ENCODE results near the gene MCC.

The MCC gene

DNA sequence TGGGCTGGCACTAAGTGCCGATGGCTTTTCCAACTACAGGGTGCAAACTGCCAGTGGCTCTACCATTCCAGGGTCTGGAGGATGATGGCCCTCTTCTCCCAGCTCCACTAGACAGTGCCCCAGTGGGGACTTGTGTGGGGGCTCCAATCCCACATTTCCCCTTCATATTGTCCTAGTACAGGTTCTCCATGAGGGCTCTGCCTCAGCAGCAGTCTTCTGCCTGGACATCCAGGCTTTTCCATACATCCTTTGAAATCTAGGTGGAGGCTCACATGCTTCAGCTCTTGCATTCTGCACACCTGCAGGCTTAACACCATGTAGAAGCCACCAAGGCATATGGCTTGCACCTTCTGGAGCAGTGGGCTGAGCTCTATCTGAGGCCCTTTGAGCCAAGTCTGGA, 123.8 kb downstream of the MCC start:
- no peak for DNase-seq (ENCODE audit: low read depth)

DNA sequence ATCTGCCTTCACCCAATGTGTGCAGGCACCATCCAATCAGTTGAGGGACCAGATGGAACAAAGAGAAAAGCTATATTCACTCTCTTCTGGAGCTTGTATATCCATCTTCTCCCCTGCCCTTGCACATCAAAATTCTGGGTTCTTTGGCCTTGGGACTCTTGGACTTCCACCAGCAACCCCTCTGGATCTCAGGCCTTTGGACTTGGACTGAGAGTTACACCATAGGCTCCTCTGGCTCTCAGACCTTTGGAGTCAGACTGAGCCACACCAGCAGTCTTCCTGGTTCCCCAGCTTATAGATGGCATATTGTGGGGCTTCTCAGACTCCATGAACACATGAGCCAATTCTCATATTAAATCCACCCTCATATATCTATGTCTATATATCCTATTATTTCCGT, 126.6 kb downstream of the MCC start:
- no peak for DNase-seq (ENCODE audit: low read depth)

DNA sequence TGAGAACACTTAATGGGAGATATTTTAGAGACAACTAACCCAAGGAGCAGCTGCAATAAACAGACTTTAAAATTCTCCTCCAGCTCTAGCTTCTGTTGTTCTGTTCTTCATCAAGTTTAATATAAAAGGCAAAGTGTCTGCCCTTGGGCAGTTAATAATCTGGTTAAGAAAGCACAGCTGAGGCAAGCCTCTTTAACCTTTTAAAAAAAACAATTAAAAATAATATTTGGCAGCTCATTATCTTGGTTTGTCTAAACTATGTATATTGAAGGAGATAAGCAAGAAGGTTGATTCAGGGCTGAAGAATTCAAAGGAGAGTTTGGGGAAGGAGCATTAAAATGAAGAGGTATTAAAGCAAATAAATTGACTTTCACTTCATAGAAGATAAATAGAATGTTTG, 128.8 kb downstream of the MCC start:
- DNase-seq (ENCODE audit: low read depth) = no peak

DNA sequence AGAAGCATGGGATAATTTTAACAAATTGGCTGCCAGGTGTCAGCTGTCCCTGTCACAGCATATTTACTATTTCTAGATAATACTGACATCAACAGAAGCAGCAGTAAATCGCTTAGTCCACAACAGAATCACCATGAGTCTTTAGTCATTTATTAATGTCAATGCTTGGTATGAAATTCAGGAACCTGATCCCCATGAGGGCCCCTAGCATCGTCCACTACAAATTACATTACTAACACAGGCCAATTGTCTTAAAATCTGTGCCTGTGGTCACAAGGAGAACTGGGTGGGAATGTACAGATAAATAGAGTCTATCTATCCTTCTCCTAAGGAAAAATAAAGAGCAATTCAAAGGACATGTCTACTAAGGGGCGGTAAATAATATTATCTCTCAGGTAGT, 129.6 kb downstream of the MCC start:
- no peak for DNase-seq (ENCODE audit: low read depth)

DNA sequence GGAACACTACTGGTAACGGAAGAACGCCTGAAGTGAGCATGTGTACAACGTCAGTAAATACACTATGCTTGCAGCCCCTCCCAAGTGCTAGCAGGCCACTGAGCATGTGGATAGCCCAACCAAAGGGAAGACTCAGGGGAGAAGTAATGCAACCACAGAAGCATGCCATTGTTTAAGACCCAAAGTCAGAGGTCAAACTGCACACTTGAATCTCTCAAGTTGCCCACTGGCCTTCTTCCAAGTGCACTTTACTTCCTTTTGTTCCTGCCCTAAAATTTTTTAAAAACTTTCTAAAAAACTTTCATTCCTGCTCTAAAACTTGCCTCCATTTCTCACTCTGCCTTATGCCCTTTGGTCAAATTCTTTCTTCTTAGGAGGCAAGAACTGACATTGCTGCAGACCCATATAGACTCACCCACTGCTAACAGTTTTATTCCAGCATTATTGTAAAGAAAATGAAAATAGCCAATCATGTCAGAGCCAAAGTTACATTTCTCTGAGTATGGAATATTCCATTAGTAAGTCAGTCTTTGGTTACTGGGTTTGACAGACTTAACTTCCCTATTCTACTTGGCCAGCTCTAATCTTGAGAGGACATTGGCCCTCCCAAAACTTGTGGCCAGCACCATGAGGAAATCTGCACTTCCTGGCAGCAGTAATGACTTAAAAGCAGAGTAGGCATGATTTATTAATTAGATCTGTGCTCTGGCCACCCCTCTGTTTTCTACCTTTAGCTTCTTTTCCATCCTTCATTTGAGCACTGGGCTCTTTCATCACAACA, 130.4 kb downstream of the MCC start:
- no peak for DNase-seq (ENCODE audit: low read depth)

DNA sequence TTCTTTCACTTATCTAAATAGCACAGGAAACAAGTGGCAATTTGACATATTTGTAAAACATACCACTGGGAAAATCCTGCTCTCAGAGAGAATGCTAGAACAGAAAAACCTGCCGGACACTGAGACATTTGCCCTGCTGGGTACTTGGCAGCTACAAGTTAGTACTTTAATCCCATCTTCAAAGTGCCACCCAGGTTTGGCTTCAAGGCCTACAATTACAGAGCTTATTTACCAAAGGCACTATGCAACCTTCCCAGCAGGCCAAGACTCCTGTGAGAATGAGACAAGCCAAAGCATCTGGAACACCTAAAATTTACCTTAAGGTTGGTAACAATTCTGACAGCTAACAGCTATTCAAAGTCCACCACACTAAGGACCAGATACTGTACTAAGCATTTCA, 131.8 kb downstream of the MCC start:
- no peak for DNase-seq (ENCODE audit: low read depth)

DNA sequence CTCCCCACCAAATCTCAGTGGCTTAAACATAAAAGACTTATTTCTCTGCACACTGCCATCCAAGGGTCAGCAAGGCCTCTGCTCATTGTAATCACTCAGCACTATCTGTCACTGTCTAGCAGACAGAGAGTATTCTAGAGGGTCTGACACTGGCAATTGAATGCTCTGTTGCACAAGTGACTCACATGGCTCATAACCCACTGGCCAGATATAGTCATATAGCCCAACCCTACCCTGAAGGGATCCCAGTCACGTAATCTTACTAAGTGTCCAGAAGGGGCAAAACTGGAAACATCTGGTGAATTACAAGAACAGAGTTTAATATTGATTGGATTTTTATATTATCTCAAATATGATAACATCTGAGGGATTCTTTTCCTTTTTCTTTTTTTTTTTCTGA, 134.2 kb downstream of the MCC start:
- no peak for DNase-seq (ENCODE audit: low read depth)

DNA sequence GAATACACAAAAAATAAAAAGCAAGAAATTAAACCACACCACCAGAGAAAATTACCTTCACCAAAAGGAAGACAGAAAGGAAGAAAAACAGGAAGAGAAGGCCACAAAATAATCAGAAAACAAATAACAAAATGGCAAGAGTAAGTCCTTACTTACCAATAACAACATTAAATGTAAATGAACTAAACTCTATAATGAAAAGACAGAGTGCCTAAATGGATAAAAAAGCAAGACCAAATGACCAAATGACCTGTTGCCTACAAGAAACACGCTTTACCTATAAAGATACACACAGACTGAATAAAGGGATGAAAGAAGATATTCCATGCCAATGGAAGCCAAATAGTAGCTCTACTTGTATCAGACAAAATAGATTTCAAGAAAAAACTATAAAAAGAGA, 140.7 kb downstream of the MCC start:
- DNase-seq (ENCODE audit: low read depth) = no peak

DNA sequence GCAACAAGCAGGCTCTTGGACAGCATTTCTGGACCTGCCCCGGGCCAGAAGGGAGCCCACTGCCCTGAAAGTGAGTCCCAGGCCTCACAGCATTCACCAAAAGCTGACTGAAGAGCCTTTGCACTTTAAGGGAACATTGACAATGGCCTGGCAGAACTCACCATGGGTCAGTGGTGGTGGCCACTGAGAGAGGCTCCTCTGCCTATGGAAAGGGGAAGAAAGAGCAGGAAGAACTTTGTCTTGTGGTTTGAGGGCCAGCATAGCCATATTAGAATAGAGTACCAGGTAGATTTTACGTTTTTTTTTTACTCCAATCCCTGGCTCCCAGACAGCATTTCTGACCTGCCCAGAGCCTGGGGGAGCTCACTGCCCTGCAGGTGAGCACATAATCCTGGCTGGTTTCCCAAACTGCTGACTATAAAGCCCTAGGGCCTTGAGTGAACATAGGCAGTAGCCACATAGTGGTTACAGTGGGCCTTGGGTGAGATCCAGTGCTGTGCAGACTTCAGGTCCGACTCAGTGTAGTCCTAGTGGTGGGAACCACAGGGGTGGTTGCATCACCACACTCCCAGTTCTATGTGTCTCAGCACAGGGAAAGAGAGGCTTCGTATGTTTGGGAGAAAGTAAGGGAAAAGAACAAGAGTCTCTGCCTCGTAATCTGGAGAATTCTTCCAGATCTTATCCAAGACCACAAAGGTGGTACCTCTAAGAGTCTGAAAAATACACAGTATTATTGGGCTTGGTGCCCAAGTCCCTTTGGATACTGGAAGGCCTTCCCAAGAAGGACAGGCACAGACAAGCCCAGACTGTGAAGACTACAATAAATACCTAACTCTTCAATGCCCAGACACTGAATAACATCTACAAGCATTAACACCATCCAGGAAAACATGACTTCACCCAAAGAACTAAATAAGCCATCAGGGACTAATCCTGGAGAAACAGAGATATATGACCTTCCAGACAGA, 143.0 kb downstream of the MCC start:
- DNase-seq (ENCODE audit: low read depth) = no peak

DNA sequence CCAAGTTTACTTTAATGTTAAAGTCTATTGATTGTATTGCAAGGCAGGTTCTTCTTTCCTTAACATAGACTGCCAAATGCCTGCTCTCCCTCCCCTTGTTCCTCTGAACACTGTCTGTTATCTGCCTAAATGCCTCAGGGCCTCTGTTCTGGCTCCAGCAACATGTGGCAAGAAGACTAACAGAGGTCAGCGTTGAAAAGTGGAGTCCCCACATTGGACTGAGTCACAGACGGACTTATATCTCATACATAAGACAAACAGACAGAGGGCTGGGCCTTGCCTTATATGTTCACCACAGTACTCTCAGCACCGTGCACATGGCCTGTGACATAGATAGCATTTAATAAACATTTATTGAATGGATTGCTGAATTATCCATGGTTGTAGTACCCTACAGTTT, 144.9 kb downstream of the MCC start:
- no peak for DNase-seq (ENCODE audit: low read depth)

DNA sequence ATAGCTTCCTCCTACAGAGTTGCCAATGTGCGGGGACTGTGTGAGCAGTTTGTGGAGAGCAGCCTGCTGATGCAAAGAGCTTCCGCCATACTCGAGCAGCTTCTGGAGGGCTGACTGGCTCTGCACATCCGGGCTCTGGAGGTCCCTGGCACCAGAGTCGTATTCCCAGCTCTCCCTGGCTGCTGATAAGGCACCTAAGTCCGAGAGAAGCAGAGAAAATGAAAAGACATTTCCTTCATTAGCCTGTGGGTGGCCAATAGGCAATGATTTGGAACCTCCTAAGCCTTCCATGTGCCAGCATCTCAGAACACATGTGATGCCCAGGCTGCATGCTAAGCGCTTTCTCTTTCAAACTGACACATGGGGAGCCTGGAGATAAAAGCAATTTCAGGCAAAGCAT, 147.7 kb downstream of the MCC start:
- no peak for DNase-seq (ENCODE audit: low read depth)

DNA sequence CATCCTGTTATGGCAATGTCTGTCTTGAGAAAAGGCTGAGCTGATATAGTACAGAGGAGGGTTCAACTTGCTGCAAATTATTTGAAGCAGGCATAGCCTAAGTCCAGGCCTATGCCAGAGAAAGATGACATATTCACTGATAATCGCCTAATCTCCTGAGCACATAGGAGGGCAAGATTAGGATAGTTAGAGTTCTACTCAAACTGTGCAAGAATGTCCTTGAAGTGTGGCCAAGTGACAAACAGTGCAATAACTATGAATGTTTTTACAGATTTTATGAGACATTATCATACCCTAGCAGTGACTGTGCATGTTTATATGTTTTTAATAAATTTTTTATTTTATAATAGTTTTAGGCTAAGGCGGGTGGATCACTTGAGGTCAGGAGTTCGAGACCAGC, 149.6 kb downstream of the MCC start:
- DNase-seq (ENCODE audit: low read depth) = no peak

DNA sequence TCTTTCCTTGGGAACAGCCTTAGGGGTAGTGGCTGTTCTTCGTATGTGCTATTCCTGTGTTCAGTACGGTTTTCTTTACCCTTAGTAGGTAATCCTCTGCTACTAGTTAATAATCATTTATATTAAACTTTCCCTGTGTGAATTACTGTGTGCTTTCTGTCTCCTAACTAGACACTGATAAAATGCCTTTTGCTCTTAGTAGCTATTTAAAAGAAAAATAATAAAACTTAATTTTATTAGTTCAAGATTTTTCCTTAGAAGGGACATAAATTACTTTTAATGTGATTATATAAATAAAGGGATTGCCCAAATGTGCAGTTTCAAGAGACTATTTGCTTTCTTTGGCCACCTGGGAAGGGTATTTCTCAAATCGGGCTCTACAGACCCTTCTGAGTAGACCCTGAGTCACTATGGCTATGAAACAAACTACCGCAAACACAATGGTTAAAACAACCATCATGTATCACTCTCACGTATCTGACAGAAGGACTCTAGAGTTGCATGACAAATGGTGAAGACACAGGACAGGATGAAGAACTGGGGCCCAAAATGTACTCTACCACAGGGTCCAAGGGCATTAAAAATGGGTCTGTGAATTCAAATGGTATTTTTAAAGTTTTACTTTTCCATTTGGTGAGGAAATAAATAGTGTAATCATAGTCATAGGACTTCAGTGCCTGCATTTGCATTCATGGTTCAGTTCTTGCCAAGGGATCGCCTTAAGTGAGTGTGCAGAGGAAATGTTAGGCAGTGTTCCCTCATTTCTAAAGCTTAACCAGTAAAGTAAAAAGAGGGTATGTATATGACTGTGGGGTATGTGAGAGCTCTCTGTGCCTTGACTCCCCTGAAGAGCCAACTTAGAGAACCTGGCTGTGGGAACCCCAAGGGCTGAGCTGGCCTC, 150.5 kb downstream of the MCC start:
- no peak for DNase-seq (ENCODE audit: low read depth)

DNA sequence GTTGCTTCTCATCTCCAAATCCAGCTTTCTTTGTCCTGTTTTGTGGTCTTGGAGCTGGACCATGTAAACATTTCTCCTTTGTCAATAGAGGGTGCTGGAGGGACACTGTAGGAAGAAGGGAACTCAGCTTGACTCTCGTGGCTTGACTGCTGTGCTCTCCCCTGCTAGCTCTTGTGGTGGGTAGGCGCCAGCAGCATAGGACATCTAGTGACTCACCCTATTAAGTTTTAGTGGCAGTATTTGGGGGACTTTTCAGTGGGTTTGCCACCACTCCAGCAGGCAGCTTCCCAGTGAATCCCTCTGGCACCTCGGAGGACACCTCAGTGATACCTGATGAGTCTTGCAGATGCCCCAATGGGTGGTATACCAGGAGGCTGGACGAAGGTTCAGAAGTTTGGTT, 151.3 kb downstream of the MCC start:
- DNase-seq (ENCODE audit: low read depth) = no peak

DNA sequence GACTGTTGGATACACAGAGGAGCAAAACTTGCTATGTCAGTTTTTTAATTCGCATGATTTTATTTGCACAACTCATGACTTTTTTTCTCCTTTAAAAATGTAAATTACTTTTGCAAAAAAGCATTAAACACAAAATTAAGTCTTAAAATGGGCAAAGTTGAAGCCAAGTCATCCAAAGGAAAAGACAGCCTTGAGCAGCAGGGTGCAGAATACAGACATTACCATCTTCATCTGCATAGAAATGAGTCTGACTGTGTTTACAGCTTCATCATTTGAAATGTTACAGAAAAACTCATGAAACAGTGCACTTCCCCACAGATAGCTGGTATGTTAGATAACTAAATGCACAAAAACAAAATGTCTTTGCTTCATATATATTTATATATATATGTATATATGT, 154.8 kb downstream of the MCC start:
- no peak for DNase-seq (ENCODE audit: low read depth)

DNA sequence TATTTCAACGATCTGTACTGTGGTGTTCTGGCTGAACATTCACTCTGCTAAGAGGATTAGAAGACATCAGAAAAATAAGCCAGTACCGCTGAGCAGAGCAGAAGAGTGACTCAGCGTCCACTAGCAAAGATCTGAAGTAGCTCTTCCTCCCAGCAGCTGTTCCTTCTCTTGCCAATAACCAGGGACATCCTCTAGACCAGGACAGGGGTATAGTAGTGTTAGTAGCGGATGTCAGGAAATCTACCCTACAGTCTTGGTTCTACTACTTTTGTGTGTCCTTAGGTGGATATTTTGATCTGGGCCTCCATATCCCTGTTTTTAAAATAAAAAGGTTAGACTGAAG, 157.1 kb downstream of the MCC start:
- no peak for DNase-seq (ENCODE audit: low read depth)

DNA sequence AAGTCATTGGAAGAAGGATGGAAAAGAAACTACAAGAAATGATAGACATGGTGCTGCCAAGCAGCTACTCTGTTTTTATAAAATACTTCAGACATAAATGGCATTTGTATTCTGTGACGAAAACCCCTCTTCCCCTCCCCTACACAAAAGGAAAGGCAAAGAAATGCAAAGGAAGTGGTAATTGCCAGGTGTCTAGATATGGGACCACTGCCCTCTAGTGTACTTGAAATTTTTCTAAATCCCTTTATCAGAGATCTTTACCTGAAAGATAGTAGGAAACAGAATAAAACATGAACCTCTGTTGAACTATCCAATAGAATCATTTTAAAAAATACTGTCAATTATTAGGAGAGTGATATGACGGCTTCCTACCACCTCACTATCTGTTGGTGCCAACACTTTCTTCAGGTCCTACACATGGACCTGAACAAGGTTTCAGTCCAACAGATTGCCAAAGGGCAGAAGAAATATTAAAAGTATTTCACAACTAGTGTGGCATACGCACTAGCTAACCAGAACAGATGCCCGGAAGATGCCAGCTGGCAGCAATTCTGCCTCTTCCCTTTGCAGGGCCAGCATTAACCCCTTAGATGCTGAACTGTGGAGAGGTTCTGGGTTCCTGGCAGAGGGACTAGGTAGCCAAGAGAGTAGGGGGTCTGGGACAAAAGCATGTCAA, 157.6 kb downstream of the MCC start:
- no peak for DNase-seq (ENCODE audit: low read depth)

DNA sequence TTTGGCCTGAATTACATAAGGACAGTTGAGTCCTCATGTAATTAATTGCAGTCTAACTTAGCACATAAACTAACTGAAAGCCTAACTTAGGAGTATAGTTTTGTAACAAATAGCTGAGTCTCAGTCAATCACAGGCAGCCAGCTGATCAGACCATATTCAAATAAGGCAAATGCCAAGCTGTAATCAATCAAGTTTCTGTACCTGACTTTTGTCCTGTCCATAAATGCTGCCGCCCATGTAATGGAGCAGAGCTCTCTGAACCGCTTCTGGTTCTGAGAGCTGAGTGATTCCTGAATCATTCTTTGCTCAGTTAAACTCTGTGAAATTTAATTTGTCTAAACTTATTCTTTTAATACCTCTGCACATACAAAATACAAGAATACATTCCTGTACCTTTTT, 158.3 kb downstream of the MCC start:
- no peak for DNase-seq (ENCODE audit: low read depth)

DNA sequence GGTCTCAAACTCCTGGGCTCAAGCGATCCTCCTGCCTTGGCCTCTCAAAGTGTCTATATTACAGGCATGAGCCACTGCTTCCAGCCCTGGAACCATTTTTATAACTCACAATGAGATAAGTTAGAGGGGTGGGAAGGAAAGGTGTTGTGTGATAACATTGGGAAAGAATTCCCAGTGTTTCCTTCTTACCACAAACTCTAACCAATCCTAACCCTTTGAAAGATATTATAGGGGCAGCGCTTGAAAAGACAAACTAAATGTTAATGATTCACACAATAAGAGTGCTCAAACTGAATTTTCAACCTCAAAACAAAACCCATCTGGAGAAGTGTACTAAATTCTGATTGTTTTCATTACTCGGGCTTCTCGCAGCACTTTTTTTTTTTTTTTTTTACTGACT, 163.2 kb downstream of the MCC start:
- DNase-seq (ENCODE audit: low read depth) = no peak

DNA sequence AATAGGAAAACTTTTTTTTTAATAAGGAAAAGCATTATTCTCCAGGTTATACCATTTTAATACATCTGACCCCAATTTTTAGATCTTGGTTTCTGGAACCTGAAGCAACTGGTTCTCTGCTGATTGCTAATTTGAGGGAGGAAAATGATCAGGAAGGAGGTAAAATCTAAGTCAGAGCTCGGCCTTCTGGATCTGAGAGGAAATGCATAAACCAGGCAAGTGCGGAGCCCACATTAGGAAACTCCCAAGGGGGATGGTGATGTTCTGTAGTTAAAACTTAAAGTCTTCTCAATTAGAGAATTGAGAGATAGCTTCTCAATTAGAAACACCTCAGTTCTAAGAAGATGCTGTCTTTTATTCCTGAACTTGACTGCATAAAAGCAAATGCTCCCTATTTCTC, 167.0 kb downstream of the MCC start:
- no peak for DNase-seq (ENCODE audit: low read depth)

DNA sequence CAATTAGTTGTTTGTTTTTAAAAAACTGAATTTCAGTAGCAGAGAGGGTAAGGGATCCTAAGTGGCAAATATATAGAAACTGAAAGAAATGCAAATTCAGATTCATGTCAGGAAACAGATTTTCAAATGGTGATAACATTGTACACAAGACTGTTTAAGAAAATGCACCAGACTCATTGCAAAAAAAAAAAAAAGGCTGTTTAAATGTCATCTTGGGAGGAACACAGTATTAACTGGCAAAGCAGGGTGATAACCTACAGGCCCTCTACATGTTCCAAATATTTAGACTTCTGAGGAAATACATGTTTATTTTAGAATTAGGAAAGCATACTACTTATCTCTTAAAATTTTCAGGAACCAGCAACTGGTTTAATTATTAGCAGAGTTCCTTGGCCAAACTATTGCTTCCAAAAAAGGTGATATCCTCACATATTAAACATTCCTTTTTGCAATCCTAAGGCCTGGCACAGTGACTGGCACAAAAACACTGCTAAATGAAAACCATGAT, 167.9 kb downstream of the MCC start:
- no peak for DNase-seq (ENCODE audit: low read depth)
